Activated T-helper 1 cell treated with anti-CD3 and anti-CD28 coated beads, Interleukin-12 subunit alpha, Interleukin-12 subunit beta, Interleukin-2, Interleukin-4 antibody, amounts not matched to agents 30 ng/mL and 10 ng/mL and 1 ng/mL, durations not matched to agents 14 hours and 24 hours and 36 hours (primary cell): ENCODE data around the gene OSMR. TPM values are rescaled to one million over a fixed set of nuclear protein-coding genes. Genes with fewer than 3 reads are reported as not detected.

Experiments
- DNase-seq: peaks from one replicate; pipeline ENCODE4 v3.0.0; 2021; ENCODE audit warnings: low spot score
- H3K27ac Mint-ChIP-seq: one replicate; pipeline ENCODE4 v1.8.0; 2021; ENCODE audit warnings: mild to moderate bottlenecking, mixed read lengths
- H3K27me3 Mint-ChIP-seq: one replicate; pipeline ENCODE4 v1.8.0; 2022; ENCODE audit warnings: mild to moderate bottlenecking, moderate library complexity, mixed read lengths; ENCODE audit not compliant: insufficient read depth
- H3K36me3 Mint-ChIP-seq: one replicate; pipeline ENCODE4 v1.8.0; 2021; ENCODE audit warnings: low read depth, mixed read lengths
- H3K4me1 Mint-ChIP-seq: one replicate; pipeline ENCODE4 v1.8.0; 2021; ENCODE audit warnings: low read depth, mixed read lengths
- H3K4me3 Mint-ChIP-seq: one replicate; pipeline ENCODE4 v1.8.0; 2021; ENCODE audit warnings: mild to moderate bottlenecking, moderate library complexity, mixed read lengths
- H3K9me3 Mint-ChIP-seq: one replicate; pipeline ENCODE4 v1.8.0; 2021; ENCODE audit warnings: mixed read lengths
- intact Hi-C: fragments of 100-400 bp; cut with micrococcal nuclease; formaldehyde crosslinking; loops from one replicate; pipeline ENCODE4 v1.15.1; 2024
- total RNA-seq: library from RNA; stranded (reverse); gene quantifications from 2 replicates; pipeline ENCODE4 v1.2.3, GENCODE V29; 2022

The OSMR gene
- total RNA-seq, 1 donor from 2014 or later: not detected

- Mint-ChIP-seq H3K9me3 (no peaks in the 10 kb centered on the region), H3K36me3 (no peaks in the 10 kb centered on the region), H3K27ac (no peak overlapping the region), H3K4me1 (no peaks in the 10 kb centered on the region), H3K27me3 (peaks cover 14% of the 10 kb centered on the region), H3K4me3 (no peak overlapping the region)
- DNase-seq: no peak
- intact Hi-C loops: no loop called here
Observed at GRCh38 chr5:38891563-38891962, 45.8 kb downstream of the OSMR start.

GRCh38 chr5:38892363-38892762, 46.6 kb downstream of the OSMR start:
- no peaks in the 10 kb centered on the region for H3K36me3 Mint-ChIP-seq
- no peak for DNase-seq
- no peak overlapping the region for H3K27ac Mint-ChIP-seq
- H3K9me3 Mint-ChIP-seq: no peaks in the 10 kb centered on the region
- no peak overlapping the region for H3K4me3 Mint-ChIP-seq
- H3K27me3 Mint-ChIP-seq: peaks cover 17% of the 10 kb centered on the region
- intact Hi-C loops: no loop called here
- H3K4me1 Mint-ChIP-seq: no peaks in the 10 kb centered on the region

GRCh38 chr5:38896760-38897159, 50.9 kb downstream of the OSMR start:
- Mint-ChIP-seq H3K27ac (no peak overlapping the region), H3K4me3 (no peak overlapping the region), H3K36me3 (no peaks in the 10 kb centered on the region), H3K27me3 (peaks cover 14% of the 10 kb centered on the region), H3K4me1 (no peaks in the 10 kb centered on the region), H3K9me3 (no peaks in the 10 kb centered on the region)
- intact Hi-C loops: no loop called here
- DNase-seq: no peak

GRCh38 chr5:38899936-38900335, 54.1 kb downstream of the OSMR start:
- Mint-ChIP-seq H3K27ac (no peak overlapping the region), H3K9me3 (peaks cover 5% of the 10 kb centered on the region), H3K4me3 (no peak overlapping the region), H3K4me1 (no peaks in the 10 kb centered on the region), H3K36me3 (no peaks in the 10 kb centered on the region), H3K27me3 (peaks cover 6% of the 10 kb centered on the region)
- no peak for DNase-seq
- intact Hi-C loops: no loop called here

GRCh38 chr5:38905516-38905915, 59.7 kb downstream of the OSMR start:
- H3K27me3 Mint-ChIP-seq: peaks cover 6% of the 10 kb centered on the region
- peaks cover 11% of the 10 kb centered on the region for H3K9me3 Mint-ChIP-seq
- DNase-seq: no peak
- intact Hi-C loops: no loop called here
- no peak overlapping the region for H3K4me3 Mint-ChIP-seq
- H3K27ac Mint-ChIP-seq: no peak overlapping the region
- no peaks in the 10 kb centered on the region for H3K36me3 Mint-ChIP-seq
- no peaks in the 10 kb centered on the region for H3K4me1 Mint-ChIP-seq

- Mint-ChIP-seq H3K27ac (no peak overlapping the region), H3K4me1 (no peaks in the 10 kb centered on the region), H3K4me3 (no peak overlapping the region), H3K36me3 (no peaks in the 10 kb centered on the region), H3K27me3 (peaks cover 6% of the 10 kb centered on the region), H3K9me3 (peaks cover 11% of the 10 kb centered on the region)
- intact Hi-C loops: no loop called here
- no peak for DNase-seq
Observed at GRCh38 chr5:38906503-38906902, 60.7 kb downstream of the OSMR start.

GRCh38 chr5:38911933-38912332, 66.1 kb downstream of the OSMR start:
- no peak overlapping the region for H3K4me3 Mint-ChIP-seq
- intact Hi-C loops: no loop called here
- H3K9me3 Mint-ChIP-seq: peaks cover 6% of the 10 kb centered on the region
- no peaks in the 10 kb centered on the region for H3K4me1 Mint-ChIP-seq
- H3K27ac Mint-ChIP-seq: no peak overlapping the region
- H3K27me3 Mint-ChIP-seq: peaks cover 13% of the 10 kb centered on the region
- no peaks in the 10 kb centered on the region for H3K36me3 Mint-ChIP-seq
- DNase-seq: no peak

- intact Hi-C loops: no loop called here
- Mint-ChIP-seq H3K9me3 (peaks cover 6% of the 10 kb centered on the region), H3K27me3 (peaks cover 11% of the 10 kb centered on the region), H3K36me3 (no peaks in the 10 kb centered on the region), H3K27ac (no peak overlapping the region), H3K4me3 (no peak overlapping the region), H3K4me1 (no peaks in the 10 kb centered on the region)
- DNase-seq: no peak
Observed at GRCh38 chr5:38913714-38914113, 67.9 kb downstream of the OSMR start.

- H3K36me3 Mint-ChIP-seq: no peaks in the 10 kb centered on the region
- peaks cover 12% of the 10 kb centered on the region for H3K27me3 Mint-ChIP-seq
- H3K4me3 Mint-ChIP-seq: no peak overlapping the region
- no peaks in the 10 kb centered on the region for H3K9me3 Mint-ChIP-seq
- DNase-seq: no peak
- H3K4me1 Mint-ChIP-seq: no peaks in the 10 kb centered on the region
- intact Hi-C loops: no loop called here
- no peak overlapping the region for H3K27ac Mint-ChIP-seq
Observed at GRCh38 chr5:38916802-38917201, 71.0 kb downstream of the OSMR start.

GRCh38 chr5:38921174-38921573, 75.4 kb downstream of the OSMR start:
- Mint-ChIP-seq H3K4me1 (no peaks in the 10 kb centered on the region), H3K9me3 (no peaks in the 10 kb centered on the region), H3K36me3 (no peaks in the 10 kb centered on the region), H3K27me3 (peaks cover 17% of the 10 kb centered on the region), H3K4me3 (no peak overlapping the region), H3K27ac (no peak overlapping the region)
- no peak for DNase-seq
- intact Hi-C loops: no loop called here

- Mint-ChIP-seq H3K27ac (no peak overlapping the region), H3K4me1 (no peaks in the 10 kb centered on the region), H3K27me3 (peaks cover 14% of the 10 kb centered on the region), H3K9me3 (no peaks in the 10 kb centered on the region), H3K36me3 (no peaks in the 10 kb centered on the region), H3K4me3 (no peak overlapping the region)
- peak; percentile 9 for DNase-seq
- intact Hi-C loops: loop anchor here (1.0 kb wide), 2 partner anchors 91 to 481 kb away; no protein-coding TSS in a partner anchor
Observed at GRCh38 chr5:38922199-38922598, 76.4 kb downstream of the OSMR start.

- Mint-ChIP-seq H3K4me3 (no peak overlapping the region), H3K9me3 (no peaks in the 10 kb centered on the region), H3K27ac (no peak overlapping the region), H3K36me3 (no peaks in the 10 kb centered on the region), H3K4me1 (no peaks in the 10 kb centered on the region), H3K27me3 (peaks cover 21% of the 10 kb centered on the region)
- no peak for DNase-seq
- intact Hi-C loops: no loop called here
Observed at GRCh38 chr5:38923661-38924451, 78.0 kb downstream of the OSMR start.

GRCh38 chr5:38925154-38925925, 79.5 kb downstream of the OSMR start:
- Mint-ChIP-seq H3K9me3 (no peaks in the 10 kb centered on the region), H3K4me3 (no peak overlapping the region), H3K27ac (no peak overlapping the region), H3K27me3 (peaks cover 16% of the 10 kb centered on the region), H3K4me1 (no peaks in the 10 kb centered on the region), H3K36me3 (no peaks in the 10 kb centered on the region)
- no peak for DNase-seq
- intact Hi-C loops: no loop called here
